GM11168 (cell line): ENCODE data around the gene AP4B1.

Experiments used
- in situ Hi-C: fragments of 300-500 bp; cut with MboI; formaldehyde crosslinking; loops from one replicate; pipeline ENCODE4 v1.12.0; 2022; ENCODE audit warnings: low sequenced_read_pairs; ENCODE audit not compliant: unreplicated experiment

AP4B1 gene

DNA sequence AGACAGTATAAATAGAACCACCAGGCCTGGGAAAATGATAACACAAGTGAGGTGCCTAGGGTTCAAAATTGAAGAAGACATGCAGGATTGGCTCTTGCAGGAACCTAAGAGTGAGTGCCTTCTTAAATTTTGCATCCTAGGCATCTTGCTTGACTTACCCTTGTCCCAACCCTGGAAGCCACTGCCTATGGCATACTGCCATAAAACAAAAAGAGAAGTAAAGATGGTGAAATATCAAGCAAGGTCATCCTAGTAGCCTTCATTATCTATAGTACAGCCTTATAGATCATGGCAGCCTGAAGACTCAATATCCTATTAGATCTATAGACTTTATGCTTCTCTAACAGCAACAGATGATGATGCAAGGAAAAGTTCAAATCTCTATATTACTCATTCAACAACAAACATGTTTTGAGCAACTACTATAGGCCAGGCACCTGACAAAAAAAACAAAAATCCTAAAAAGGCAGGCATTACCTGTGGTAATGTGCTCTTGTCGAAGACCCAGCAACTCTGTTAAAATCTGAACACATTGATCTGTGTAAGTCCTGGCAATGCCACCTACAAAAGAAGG lies 6.3 kb downstream of the AP4B1 start:
- in situ Hi-C loops = no loop called here

DNA sequence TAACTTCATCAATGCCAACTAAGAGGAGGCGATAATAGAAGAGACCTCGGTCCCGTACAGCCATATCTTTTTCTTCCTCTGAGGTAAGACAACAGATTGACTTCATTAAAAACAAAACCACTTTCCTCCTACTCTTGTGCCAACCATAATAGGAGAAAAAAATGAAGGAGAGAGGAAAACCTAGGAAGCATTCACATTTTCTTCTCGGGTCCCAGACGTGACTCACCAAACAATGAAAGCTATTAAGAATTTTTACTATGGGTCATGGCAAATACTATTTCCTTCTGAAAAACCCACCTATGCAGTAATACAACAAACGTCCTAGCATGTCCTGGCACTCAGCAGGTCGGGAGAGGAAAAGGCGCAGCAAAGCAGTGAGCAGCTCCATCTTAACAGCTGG lies 8.6 kb downstream of the AP4B1 start:
- in situ Hi-C loops = no loop called here

DNA sequence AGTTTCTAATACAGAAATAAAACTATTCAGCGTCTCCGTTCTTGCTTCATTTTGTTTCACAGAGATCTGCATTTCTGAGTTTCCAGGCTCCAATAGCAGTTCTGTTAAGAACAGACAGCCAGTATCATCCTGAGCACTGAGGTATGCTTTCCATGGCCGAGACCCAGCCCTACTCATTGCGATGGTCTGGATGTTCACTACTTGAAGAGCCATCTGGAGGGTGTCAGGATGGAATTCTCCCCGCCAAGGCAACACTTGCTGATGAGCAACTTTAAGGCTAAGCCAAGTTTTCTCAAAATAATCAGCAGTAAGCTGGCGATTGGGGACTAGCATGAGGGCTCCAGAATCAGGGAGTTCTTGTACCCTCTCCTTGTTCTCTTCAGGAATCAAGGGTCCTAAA lies 9.5 kb downstream of the AP4B1 start:
- in situ Hi-C loops = no loop called here

GRCh38 chr1:113893267-113893666 lies 11.3 kb downstream of the AP4B1 start:
- in situ Hi-C loops = loop anchor here (5.0 kb wide), 1 partner anchor 61 kb away; no protein-coding TSS in a partner anchor

- in situ Hi-C loops = loop anchor here (5.0 kb wide), 1 partner anchor 59 kb away; no protein-coding TSS in a partner anchor
Observed at GRCh38 chr1:113891631-113892220, 12.9 kb downstream of the AP4B1 start.

DNA sequence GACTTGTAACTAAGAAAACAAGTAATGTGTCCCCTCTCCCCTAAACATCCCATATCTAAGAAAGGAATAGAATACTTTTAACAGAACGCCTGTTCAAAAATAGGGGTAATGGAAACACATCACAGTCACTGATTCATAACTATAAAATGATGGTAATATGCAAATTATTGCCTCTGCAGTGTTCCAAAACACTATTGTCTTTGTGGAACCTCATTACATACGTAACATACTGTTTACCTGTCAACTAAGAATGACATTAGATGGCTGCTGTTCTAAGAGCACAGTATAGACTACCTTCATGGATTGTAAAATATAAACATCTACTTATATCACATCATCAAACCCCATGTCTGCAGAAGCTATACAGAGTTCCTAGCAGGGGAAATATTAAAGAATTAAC lies 13.8 kb downstream of the AP4B1 start:
- in situ Hi-C loops = loop anchor here (5.0 kb wide), 1 partner anchor 59 kb away; no protein-coding TSS in a partner anchor

GRCh38 chr1:113887402-113888175 lies 17.0 kb downstream of the AP4B1 start, which contains the start of gene BCL2L15:
Gene BCL2L15, minus strand, starts transcription at chr1:113887581. Its CDS starts 206 bp downstream, at chr1:113887375.
- in situ Hi-C loops = no loop called here

DNA sequence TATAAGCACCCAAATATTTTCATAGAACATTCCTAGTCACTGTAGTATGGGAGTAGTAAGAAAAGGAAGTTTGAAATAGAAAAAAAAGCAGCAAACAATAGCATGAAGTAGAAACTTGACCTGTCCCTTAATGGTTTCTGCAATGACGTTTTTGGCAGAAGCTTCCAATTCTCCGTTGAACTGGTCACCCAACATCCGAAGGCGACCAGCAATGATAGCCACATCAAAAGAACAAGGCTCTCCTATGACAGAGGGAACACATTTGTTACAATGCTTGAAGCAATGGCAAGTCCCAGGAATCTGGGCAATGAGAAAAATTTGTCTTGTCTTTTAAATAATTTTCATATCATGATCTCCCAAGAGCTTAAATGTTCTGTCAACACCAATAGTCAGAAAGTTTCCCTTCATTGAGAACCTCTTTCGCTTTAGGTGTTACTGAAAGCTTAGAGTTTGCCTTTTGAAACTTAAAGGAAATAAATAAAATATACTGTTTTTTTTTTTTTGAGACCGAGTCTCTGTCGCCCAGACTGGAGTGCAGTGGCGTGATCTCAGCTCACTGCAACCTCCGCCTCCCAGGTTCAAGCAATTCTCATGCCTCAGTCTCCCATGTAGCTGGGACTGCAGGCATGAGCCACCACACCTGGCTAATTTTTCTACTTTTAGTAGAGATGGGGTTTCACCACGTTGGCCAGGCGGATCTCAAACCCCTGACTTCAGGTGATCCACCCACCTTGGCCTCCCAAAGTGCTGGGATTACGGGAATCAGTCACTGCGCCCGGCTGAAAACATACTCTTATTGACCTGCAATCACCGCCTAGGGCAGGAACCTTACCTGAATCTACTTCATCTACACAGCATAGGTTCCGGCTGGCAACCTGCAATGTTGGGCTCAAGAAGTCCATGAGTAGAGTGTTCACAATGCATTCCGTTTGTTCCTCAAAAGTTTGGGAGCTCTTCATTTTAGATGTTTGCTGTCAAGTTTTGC lies 17.9 kb downstream of the AP4B1 start:
- in situ Hi-C loops = no loop called here

GRCh38 chr1:113881661-113882060 lies 22.9 kb downstream of the AP4B1 start:
- in situ Hi-C loops = no loop called here

DNA sequence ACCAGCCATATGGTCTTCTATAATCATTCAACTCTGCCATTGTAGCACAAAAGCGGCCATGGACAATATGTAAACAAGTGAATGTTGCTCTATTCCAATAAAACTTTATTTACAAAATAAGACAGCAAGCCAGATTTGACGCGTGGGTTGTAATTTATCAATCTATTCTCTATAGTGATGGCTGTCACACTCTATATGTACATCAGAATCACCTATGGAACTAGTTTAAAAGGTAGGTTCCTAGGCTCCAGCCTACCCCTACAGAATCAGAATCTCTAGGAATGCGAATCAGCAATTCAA lies 24.9 kb downstream of the AP4B1 start:
- in situ Hi-C loops = no loop called here

DNA sequence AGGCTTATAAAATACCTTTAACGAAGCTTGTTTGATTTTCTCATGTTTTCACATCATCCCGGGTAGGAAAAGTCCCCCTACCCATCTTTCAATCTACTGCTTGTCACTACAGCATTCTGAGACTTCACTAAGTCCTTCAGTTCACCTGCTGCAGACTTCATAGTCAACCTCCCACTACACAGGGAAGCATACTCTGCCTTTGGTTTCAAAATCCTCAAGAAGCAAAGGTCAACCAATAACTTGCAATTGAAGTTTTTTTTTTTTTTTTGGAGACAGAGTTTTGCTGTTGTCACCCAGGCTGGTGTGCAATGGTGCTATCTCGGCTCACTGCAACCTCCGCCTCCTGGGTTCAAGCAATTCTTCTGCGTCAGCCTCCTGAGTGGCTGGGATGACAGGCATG lies 28.4 kb downstream of the AP4B1 start:
- in situ Hi-C loops = no loop called here

DNA sequence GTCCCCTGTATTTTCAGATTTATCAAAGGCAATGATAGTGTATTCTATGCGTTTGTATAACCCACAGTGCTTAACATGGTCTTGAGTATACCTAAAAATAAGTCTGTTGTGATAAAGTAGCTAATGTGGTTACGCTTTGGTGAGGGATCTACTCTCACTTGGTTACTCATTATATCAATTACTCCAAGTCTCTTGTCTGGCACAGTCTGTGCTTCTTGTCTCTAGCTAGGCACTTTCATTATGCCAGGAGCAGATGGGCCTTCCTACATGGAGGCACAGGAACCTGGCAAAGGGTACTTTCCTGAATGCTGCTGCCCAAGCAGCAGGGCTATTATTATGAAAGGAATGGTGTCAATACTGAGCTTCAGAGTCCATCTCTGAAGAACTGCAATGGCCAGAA lies 28.9 kb downstream of the AP4B1 start:
- in situ Hi-C loops = no loop called here

GRCh38 chr1:113874012-113874879 lies 30.4 kb downstream of the AP4B1 start:
- in situ Hi-C loops = no loop called here

DNA sequence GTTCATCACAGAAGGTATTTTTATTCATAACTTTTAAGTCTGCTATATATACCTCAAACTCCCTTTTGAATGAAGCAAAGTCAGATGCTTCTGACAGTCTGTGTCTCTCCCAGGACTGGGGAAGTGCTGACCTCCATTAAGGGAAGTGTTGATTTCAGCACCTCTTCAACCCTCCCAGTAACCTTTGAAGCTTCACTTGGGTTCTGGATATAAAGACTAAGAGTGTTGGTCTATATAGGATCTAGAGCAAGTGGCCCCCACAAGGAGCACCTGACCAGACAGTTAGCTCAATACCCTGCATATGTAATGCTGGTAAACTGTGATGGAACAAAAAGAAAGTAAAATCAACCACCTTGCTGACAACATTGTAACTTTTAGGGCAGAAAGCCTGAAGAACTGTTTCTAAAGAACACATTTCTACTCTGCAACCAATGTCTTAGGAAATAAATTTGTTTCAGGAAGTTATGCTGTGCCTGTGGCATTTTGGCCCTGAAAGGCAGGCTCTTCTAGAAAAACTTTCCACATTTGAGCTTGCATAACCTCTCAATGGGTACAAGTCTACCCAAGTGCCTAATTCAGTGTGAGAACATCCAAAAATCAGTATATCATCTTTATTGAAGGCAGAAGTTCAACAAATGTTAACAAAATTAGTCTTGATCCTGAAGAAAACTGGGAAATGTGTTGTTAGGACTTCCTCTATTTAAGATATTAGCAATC lies 32.2 kb downstream of the AP4B1 start:
- in situ Hi-C loops = no loop called here

DNA sequence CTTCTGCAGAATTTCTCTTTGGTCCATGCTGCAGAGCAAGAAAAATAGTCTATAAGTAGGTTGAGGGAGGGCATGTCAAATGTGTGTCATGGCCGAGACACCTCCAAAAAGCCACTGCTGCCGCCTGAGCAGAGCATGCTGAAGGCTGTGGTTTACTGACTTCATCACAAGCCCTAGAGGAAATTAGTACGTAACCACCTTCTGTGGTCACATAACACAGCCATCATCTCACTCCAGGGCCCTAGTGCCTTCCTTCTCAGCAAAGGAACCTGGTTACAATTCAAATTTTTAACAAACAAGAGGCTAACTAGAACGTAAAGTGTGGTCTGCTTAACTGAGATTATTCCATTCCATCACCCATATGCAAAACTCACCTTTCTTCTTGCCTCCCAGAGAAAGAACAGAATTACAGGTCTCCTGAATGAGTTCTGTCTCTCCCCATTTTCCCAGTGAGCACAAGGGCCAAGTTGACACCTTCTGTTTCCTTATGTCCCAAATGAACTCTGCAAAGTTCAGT lies 32.9 kb downstream of the AP4B1 start, which contains the start of gene PTPN22:
Gene PTPN22, minus strand, starts transcription at position 116 of the 517 bp plus-strand sequence.
- in situ Hi-C loops = no loop called here

DNA sequence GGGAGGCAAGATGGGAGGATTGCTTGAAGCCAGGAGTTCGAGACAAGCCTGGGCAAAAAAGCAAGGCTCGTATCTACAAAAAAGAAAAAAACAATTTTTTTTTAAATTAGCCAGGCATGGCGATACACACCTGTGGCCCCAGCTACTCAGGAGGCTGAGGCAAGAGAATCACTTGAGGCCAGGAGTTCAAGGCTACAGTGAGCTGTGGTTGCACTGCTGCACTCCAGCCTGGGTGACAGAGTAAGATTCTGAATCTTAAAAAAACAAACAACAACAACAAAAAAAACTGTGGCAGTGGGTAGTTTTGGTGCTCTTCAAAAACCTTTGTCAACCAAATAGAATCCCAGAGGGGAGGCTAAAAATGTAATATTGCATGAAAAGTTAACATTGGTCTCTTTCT lies 33.8 kb downstream of the AP4B1 start:
- in situ Hi-C loops = no loop called here

DNA sequence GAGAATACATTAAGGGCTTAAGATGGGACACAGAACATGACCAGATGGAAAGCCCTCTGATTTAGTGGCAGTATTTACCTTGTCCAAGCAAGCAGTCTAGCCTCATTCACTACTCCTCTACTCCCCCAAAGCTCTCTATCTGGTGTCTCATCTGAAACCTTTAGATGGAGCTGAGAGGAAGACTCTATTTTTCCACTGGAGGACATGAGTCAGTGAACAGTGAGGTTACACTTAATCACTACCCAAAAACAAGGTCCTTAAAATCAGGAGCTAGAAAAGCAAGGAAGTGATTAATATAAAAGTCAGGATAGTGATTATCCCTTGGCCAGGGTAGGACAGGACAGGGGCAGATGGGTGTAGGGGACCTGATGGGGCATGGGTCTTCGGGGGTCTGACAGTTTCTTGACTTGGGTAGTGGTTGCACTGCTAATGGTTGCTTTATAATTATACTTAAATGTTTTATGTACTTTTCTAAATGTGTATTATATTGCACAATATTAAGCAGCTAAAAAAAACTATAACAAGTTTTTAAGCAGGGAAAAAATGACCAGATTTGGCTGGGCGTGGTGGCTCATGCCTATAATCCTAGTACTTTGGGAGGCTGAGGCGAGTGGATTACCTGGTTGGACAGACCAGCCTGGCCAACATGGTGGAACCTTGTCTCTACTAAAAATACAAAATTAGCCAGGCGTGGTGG lies 36.1 kb downstream of the AP4B1 start:
- in situ Hi-C loops = no loop called here

DNA sequence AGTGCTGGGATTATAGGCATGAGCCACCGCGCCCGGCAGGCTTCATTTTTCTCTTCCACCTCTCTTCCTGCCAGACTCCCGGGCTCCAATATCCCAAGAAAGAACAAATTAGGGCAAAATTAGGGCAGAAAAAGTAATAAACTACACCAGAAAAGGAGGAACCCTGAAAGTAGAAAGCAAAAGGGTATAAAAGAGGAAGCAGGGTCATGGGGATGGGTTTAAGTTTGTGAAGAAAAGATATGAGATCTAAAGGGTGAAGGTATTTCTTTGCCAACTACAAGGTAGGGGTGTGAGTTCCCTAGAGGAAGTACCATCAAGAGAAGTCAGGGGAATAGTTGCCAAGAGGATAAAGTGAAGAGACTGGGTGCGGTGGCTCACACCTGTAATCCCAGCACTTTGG lies 43.0 kb downstream of the AP4B1 start:
- in situ Hi-C loops = no loop called here
